Measurements from ENCODE around the gene GUSB. TPM values are rescaled to one million over a fixed set of nuclear protein-coding genes. Genes with fewer than 3 reads are reported as not detected.

The GUSB gene
- total RNA-seq, 1 experiment from 2014 or later, result 62.0 TPM

DNA sequence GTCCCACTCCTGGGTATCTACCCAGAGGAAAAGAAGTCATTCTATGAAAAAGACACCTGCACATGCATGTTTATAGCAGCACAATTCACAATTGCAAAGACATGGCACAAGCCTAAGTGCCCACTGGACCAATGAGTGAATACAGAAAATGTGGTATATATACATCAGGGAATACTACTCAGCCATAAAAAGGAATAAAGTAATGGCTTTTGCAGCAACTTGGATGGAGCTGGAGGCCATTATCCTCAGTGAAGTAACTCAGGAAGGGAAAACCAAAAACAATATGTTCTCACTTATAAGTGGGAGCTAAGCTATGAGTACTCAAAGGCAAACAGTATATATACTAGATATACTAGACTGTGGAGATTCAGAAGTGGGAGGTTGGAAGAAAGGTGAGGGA, 55.4 kb downstream of the GUSB start:
- H3K4me1 Mint-ChIP-seq, result peaks cover 4 to 5% of the 10 kb centered on the region in 2 experiments; a peak in 2 of 4 replicates

More for the DNA sequence above, 55.4 kb downstream of the GUSB start:
- Mint-ChIP-seq H3K27me3 (ENCODE audit: low read depth) (no peaks in the 10 kb centered on the region), H3K27ac (no peak overlapping the region), H3K4me3 (no peak overlapping the region), H3K9me3 (no peaks in the 10 kb centered on the region), H3K36me3 (ENCODE audit: insufficient read depth in 1 of 3, low read depth in 3 of 3) (no peaks in the 10 kb centered on the region)
- Histone ChIP-seq H4K91ac (ENCODE audit: insufficient read length, low read depth, low read length) (no peak overlapping the region), H2BK5ac (ENCODE audit: insufficient read length, low read length) (no peak overlapping the region), H2BK120ac (ENCODE audit: low read depth, low read length, poor library complexity, severe bottlenecking) (no peak overlapping the region), H3K18ac (ENCODE audit: insufficient read length, low read depth, low read length) (no peak overlapping the region), H3K56ac (ENCODE audit: insufficient read length, low read depth, low read length) (no peak overlapping the region), H3K4me2 (ENCODE audit: insufficient read depth, insufficient read length, low read length) (no peak overlapping the region), H3K14ac (ENCODE audit: insufficient read depth, low read length) (no peak overlapping the region), H3K79me2 (ENCODE audit: insufficient read depth, low read length) (0 out of 2 replicates have a peak, but pooled peaks cover 1% of the 10 kb centered on the region), H3K27me3 (ENCODE audit: insufficient read depth, low read length) (no peaks in the 10 kb centered on the region), H4K20me1 (ENCODE audit: control insufficient read depth, insufficient read depth, insufficient read length) (no peaks in the 10 kb centered on the region), H2BK20ac (ENCODE audit: low read depth, low read length, poor library complexity, severe bottlenecking) (no peak overlapping the region), H2BK12ac (ENCODE audit: insufficient read length, low read depth, low read length) (no peak overlapping the region), H3K23me2 (ENCODE audit: insufficient read length, low read depth, low read length, poor library complexity, severe bottlenecking) (no peaks in the 10 kb centered on the region), H3K9ac (ENCODE audit: extremely low read depth, insufficient read length, low read length) (no peak overlapping the region), H3K23ac (ENCODE audit: insufficient read length, low read depth, low read length) (no peak overlapping the region), H3K4me1 (ENCODE audit: insufficient read depth, low read length) (no peaks in the 10 kb centered on the region; the same call in 1 of the 2 replicates), H3K79me1 (ENCODE audit: insufficient read depth, low read depth, low read length, poor library complexity, severe bottlenecking) (no peaks in the 10 kb centered on the region), H3K4ac (ENCODE audit: low read depth, low read length) (no peak overlapping the region), H4K5ac (ENCODE audit: insufficient read length, low read depth, low read length) (no peak overlapping the region), H4K8ac (replicated peaks; ENCODE audit: insufficient read length, low read depth, low read length) (no peak overlapping the region), H3K27ac (ENCODE audit: insufficient read length, low read depth, low read length) (no peak overlapping the region), H2AFZ (ENCODE audit: low read length) (no peak overlapping the region), H3T11ph (ENCODE audit: low read length) (no peak overlapping the region), H2AK5ac (ENCODE audit: insufficient read length, low read length) (no peak overlapping the region), H2BK15ac (ENCODE audit: low read depth, low read length) (no peak overlapping the region), H3K9me3 (ENCODE audit: control insufficient read depth, low read depth, low read length) (no peaks in the 10 kb centered on the region)
- DNase-seq, result no peak
- TF ChIP-seq, protein P1, sequence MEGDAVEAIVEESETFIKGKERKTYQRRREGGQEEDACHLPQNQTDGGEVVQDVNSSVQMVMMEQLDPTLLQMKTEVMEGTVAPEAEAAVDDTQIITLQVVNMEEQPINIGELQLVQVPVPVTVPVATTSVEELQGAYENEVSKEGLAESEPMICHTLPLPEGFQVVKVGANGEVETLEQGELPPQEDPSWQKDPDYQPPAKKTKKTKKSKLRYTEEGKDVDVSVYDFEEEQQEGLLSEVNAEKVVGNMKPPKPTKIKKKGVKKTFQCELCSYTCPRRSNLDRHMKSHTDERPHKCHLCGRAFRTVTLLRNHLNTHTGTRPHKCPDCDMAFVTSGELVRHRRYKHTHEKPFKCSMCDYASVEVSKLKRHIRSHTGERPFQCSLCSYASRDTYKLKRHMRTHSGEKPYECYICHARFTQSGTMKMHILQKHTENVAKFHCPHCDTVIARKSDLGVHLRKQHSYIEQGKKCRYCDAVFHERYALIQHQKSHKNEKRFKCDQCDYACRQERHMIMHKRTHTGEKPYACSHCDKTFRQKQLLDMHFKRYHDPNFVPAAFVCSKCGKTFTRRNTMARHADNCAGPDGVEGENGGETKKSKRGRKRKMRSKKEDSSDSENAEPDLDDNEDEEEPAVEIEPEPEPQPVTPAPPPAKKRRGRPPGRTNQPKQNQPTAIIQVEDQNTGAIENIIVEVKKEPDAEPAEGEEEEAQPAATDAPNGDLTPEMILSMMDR (conservative IDR thresholded peaks at IDR 0.05), result no peak
